Measurements from ENCODE around the gene TRIO.

DNA sequence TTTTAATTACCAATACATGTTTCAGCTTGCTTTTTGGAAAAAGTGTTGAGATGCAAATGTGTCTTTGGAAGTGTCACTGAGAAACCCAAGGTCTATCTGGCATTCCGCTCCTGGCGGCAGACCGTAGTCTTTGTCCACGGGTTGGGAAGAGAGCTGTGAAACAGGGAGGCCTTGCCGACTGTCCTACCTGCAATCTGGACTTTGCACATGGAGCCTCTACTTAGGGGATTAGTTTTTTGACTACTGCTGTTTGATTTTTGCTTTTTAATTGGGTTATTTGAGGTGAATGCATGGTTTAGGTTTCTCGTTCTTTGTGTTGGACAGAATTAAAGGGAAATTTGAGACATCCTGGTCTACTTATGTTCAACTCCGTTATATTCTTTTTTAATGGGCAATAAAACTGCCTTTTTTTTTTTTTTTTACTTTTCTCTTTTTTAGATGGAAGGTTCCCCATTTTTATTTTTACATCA, 25.7 kb downstream of the TRIO start:
- TF ChIP-seq POLR2A (IDR thresholded peaks at IDR 0.05) = no peak
- TF ChIP-seq POLR2AphosphoS5 (IDR thresholded peaks at IDR 0.05) = no peak
- TF ChIP-seq, protein P1, sequence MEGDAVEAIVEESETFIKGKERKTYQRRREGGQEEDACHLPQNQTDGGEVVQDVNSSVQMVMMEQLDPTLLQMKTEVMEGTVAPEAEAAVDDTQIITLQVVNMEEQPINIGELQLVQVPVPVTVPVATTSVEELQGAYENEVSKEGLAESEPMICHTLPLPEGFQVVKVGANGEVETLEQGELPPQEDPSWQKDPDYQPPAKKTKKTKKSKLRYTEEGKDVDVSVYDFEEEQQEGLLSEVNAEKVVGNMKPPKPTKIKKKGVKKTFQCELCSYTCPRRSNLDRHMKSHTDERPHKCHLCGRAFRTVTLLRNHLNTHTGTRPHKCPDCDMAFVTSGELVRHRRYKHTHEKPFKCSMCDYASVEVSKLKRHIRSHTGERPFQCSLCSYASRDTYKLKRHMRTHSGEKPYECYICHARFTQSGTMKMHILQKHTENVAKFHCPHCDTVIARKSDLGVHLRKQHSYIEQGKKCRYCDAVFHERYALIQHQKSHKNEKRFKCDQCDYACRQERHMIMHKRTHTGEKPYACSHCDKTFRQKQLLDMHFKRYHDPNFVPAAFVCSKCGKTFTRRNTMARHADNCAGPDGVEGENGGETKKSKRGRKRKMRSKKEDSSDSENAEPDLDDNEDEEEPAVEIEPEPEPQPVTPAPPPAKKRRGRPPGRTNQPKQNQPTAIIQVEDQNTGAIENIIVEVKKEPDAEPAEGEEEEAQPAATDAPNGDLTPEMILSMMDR (IDR thresholded peaks at IDR 0.05) = no peak

All from transverse colon (tissue), 4 donors.